Muscle layer of colon (tissue), 2 donors: ENCODE measurements around the gene RANBP17.
"Not testable (repeated sequence)": the region's sequence is repeated elsewhere in the genome, so short reads cannot be mapped to it uniquely, and the experiment has no call there.

Source experiments
- H3K27ac ChIP-seq: one replicate; pipeline ENCODE4 v1.7.0; 2013; ENCODE audit warnings: low read depth, mild to moderate bottlenecking, low read length, moderate library complexity
- H3K27me3 ChIP-seq, 2 donors: one replicate each; pipeline ENCODE4 v1.7.0; 2013; ENCODE audit warnings: low read length in 2 of 2, mild to moderate bottlenecking in 2 of 2; ENCODE audit not compliant: insufficient read depth in 2 of 2, control insufficient read depth in 1 of 2
- H3K36me3 ChIP-seq: one replicate; pipeline ENCODE4 v1.7.0; 2013; ENCODE audit warnings: mild to moderate bottlenecking, low read length; ENCODE audit not compliant: insufficient read depth
- H3K4me1 ChIP-seq: one replicate; pipeline ENCODE4 v1.7.0; 2013; ENCODE audit warnings: mild to moderate bottlenecking, low read length; ENCODE audit not compliant: insufficient read depth
- H3K4me3 ChIP-seq, 2 donors: one replicate each; pipeline ENCODE4 v1.7.0; 2013; ENCODE audit warnings: low read length in 2 of 2, low read depth in 1 of 2, mild to moderate bottlenecking in 1 of 2, moderate library complexity in 1 of 2
- H3K9ac ChIP-seq: one replicate; pipeline ENCODE4 v1.7.0; 2013; ENCODE audit warnings: low read length
- H3K9me3 ChIP-seq: one replicate; pipeline ENCODE4 v1.7.0; 2013; ENCODE audit warnings: mild to moderate bottlenecking, low read length
- donor health status: abdominal sarcoma.
- donor health status: Adenocarcinoma of cecum.

Gene RANBP17

GRCh38 chr5:171158581-171158980, 296.8 kb downstream of the RANBP17 start:
- Histone ChIP-seq H3K9me3 (no peaks in the 10 kb centered on the region), H3K36me3 (no peaks in the 10 kb centered on the region), H3K4me1 (no peaks in the 10 kb centered on the region), H3K9ac (no peak overlapping the region), H3K27me3 (no peaks in the 10 kb centered on the region), H3K4me3 (no peak overlapping the region), H3K27ac (no peak overlapping the region)

- no peak overlapping the region for H3K27ac ChIP-seq
- no peak overlapping the region for H3K9ac ChIP-seq
- H3K36me3 ChIP-seq = no peaks in the 10 kb centered on the region
- no peaks in the 10 kb centered on the region for H3K27me3 ChIP-seq
- H3K4me1 ChIP-seq = no peaks in the 10 kb centered on the region
- no peaks in the 10 kb centered on the region for H3K9me3 ChIP-seq
- no peak overlapping the region for H3K4me3 ChIP-seq
Observed at GRCh38 chr5:171162165-171162564, 300.3 kb downstream of the RANBP17 start.

GRCh38 chr5:171162596-171162995, 300.8 kb downstream of the RANBP17 start:
- Histone ChIP-seq H3K27ac (no peak overlapping the region), H3K9me3 (no peaks in the 10 kb centered on the region), H3K4me3 (no peak overlapping the region), H3K4me1 (no peaks in the 10 kb centered on the region), H3K9ac (no peak overlapping the region), H3K27me3 (no peaks in the 10 kb centered on the region), H3K36me3 (no peaks in the 10 kb centered on the region)

GRCh38 chr5:171166766-171167165, 304.9 kb downstream of the RANBP17 start:
- H3K27me3 ChIP-seq = no peaks in the 10 kb centered on the region
- H3K9ac ChIP-seq = no peak overlapping the region
- no peak overlapping the region for H3K4me3 ChIP-seq
- H3K4me1 ChIP-seq = no peaks in the 10 kb centered on the region
- no peaks in the 10 kb centered on the region for H3K36me3 ChIP-seq
- H3K27ac ChIP-seq = no peak overlapping the region
- no peaks in the 10 kb centered on the region for H3K9me3 ChIP-seq

GRCh38 chr5:171168171-171168570, 306.4 kb downstream of the RANBP17 start:
- no peaks in the 10 kb centered on the region for H3K9me3 ChIP-seq
- no peak overlapping the region for H3K4me3 ChIP-seq
- H3K36me3 ChIP-seq = no peaks in the 10 kb centered on the region
- H3K27ac ChIP-seq = no peak overlapping the region
- no peaks in the 10 kb centered on the region for H3K4me1 ChIP-seq
- no peaks in the 10 kb centered on the region for H3K27me3 ChIP-seq
- no peak overlapping the region for H3K9ac ChIP-seq

- not testable (repeated sequence) for H3K27me3 ChIP-seq, H3K4me1 ChIP-seq, H3K27ac ChIP-seq, H3K9me3 ChIP-seq, H3K4me3 ChIP-seq, H3K9ac ChIP-seq, H3K36me3 ChIP-seq
Observed at GRCh38 chr5:171174960-171175359, 313.1 kb downstream of the RANBP17 start.

GRCh38 chr5:171175746-171176145, 313.9 kb downstream of the RANBP17 start:
- H3K9me3 ChIP-seq = no peaks in the 10 kb centered on the region
- no peak overlapping the region for H3K9ac ChIP-seq
- H3K4me1 ChIP-seq = no peaks in the 10 kb centered on the region
- H3K36me3 ChIP-seq = no peaks in the 10 kb centered on the region
- H3K27ac ChIP-seq = no peak overlapping the region
- H3K27me3 ChIP-seq = no peaks in the 10 kb centered on the region
- no peak overlapping the region for H3K4me3 ChIP-seq

GRCh38 chr5:171178190-171178589, 316.4 kb downstream of the RANBP17 start:
- H3K9me3 ChIP-seq, H3K27me3 ChIP-seq, H3K4me1 ChIP-seq, H3K4me3 ChIP-seq, H3K9ac ChIP-seq, H3K36me3 ChIP-seq, H3K27ac ChIP-seq: not testable (repeated sequence)

GRCh38 chr5:171188016-171188415, 326.2 kb downstream of the RANBP17 start:
- Histone ChIP-seq H3K9ac (no peak overlapping the region), H3K4me3 (no peak overlapping the region), H3K27ac (no peak overlapping the region), H3K4me1 (no peaks in the 10 kb centered on the region), H3K27me3 (no peaks in the 10 kb centered on the region), H3K9me3 (no peaks in the 10 kb centered on the region), H3K36me3 (no peaks in the 10 kb centered on the region)

- no peak overlapping the region for H3K4me3 ChIP-seq
- no peaks in the 10 kb centered on the region for H3K4me1 ChIP-seq
- H3K27ac ChIP-seq = no peak overlapping the region
- H3K27me3 ChIP-seq = no peaks in the 10 kb centered on the region
- H3K36me3 ChIP-seq = no peaks in the 10 kb centered on the region
- no peak overlapping the region for H3K9ac ChIP-seq
- H3K9me3 ChIP-seq = no peaks in the 10 kb centered on the region
Observed at GRCh38 chr5:171189442-171189841, 327.6 kb downstream of the RANBP17 start.

- Histone ChIP-seq H3K27ac (no peak overlapping the region), H3K9ac (no peak overlapping the region), H3K36me3 (no peaks in the 10 kb centered on the region), H3K27me3 (no peaks in the 10 kb centered on the region), H3K4me1 (no peaks in the 10 kb centered on the region), H3K9me3 (no peaks in the 10 kb centered on the region), H3K4me3 (no peak overlapping the region)
Observed at GRCh38 chr5:171192111-171192510, 330.3 kb downstream of the RANBP17 start.

GRCh38 chr5:171201310-171201709, 339.5 kb downstream of the RANBP17 start:
- Histone ChIP-seq H3K27me3 (no peaks in the 10 kb centered on the region), H3K4me1 (no peaks in the 10 kb centered on the region), H3K4me3 (no peak overlapping the region), H3K27ac (no peak overlapping the region), H3K9ac (no peak overlapping the region), H3K36me3 (no peaks in the 10 kb centered on the region), H3K9me3 (no peaks in the 10 kb centered on the region)
